ENCODE results near the gene MMP27.

The MMP27 gene

GRCh38 chr11:102712137-102712536 is 6.6 kb upstream of the MMP27 start:
- Histone ChIP-seq H2AFZ (no peak overlapping the region), H3K27me3 (ENCODE audit: control insufficient read depth, insufficient read depth, low read length) (no peaks in the 10 kb centered on the region), H3K4me2 (ENCODE audit: low read length) (no peak overlapping the region), H3K4me1 (no peaks in the 10 kb centered on the region), H3K27ac (no peak overlapping the region), H3K9me3 (ENCODE audit: control insufficient read depth, low read length) (no peaks in the 10 kb centered on the region), H3K4me3 (ENCODE audit: low read depth, low read length) (no peak overlapping the region), H3K9ac (no peak overlapping the region), H3K36me3 (ENCODE audit: control insufficient read depth, insufficient read depth, low read length) (no peaks in the 10 kb centered on the region), H3K79me2 (no peaks in the 10 kb centered on the region)
- TF ChIP-seq, protein P1, sequence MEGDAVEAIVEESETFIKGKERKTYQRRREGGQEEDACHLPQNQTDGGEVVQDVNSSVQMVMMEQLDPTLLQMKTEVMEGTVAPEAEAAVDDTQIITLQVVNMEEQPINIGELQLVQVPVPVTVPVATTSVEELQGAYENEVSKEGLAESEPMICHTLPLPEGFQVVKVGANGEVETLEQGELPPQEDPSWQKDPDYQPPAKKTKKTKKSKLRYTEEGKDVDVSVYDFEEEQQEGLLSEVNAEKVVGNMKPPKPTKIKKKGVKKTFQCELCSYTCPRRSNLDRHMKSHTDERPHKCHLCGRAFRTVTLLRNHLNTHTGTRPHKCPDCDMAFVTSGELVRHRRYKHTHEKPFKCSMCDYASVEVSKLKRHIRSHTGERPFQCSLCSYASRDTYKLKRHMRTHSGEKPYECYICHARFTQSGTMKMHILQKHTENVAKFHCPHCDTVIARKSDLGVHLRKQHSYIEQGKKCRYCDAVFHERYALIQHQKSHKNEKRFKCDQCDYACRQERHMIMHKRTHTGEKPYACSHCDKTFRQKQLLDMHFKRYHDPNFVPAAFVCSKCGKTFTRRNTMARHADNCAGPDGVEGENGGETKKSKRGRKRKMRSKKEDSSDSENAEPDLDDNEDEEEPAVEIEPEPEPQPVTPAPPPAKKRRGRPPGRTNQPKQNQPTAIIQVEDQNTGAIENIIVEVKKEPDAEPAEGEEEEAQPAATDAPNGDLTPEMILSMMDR (IDR thresholded peaks at IDR 0.05) = no peak

DNA sequence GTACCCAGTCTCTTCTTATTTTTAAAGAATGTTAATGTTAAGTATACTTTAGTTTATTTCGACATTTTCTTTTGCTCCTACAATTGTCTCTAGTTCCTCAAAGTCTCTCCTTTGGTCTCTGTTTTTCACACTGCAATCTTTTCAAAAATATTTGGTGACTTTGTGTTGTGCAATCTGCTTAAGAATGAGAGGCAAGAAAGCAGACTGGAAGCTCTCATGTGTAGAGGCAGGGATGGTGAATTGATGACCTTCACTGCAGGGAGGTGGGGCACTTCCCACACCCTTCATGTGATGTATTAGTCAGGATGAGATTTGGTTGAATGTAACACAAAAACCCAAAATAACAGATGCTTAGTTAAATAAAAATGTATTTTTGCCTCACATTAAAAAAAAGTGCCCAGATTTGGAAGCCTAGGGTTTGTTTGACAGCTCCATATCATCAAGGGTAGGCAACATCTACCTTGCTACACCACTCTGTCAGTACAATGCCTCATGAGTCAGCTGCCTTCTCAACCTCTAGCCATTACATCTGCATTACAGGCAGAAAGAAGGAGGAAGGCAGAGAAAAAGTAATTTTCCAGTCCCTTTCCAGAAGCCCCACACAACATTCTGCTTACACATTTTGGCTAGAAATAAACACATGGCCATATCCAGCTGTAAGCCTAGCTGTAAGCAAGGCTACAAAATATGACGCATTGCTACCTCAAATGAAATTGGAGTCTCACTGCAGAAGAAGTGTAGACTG is 3.8 kb upstream of the MMP27 start:
- H3K27ac ChIP-seq = no peak overlapping the region
- H3K4me3 ChIP-seq (ENCODE audit: low read depth, low read length) = no peak overlapping the region
- H2AFZ ChIP-seq = no peak overlapping the region
- TF ChIP-seq, protein P1 (IDR thresholded peaks at IDR 0.05) = no peak
- no peak overlapping the region for H3K9ac ChIP-seq
- no peaks in the 10 kb centered on the region for H3K4me1 ChIP-seq
- H3K4me2 ChIP-seq (ENCODE audit: low read length) = no peak overlapping the region
- no peaks in the 10 kb centered on the region for H3K36me3 ChIP-seq (ENCODE audit: control insufficient read depth, insufficient read depth, low read length)
- no peaks in the 10 kb centered on the region for H3K27me3 ChIP-seq (ENCODE audit: control insufficient read depth, insufficient read depth, low read length)
- H3K9me3 ChIP-seq (ENCODE audit: control insufficient read depth, low read length) = no peaks in the 10 kb centered on the region
- no peaks in the 10 kb centered on the region for H3K79me2 ChIP-seq

- Histone ChIP-seq H3K79me2 (no peaks in the 10 kb centered on the region), H3K36me3 (ENCODE audit: control insufficient read depth, insufficient read depth, low read length) (no peaks in the 10 kb centered on the region), H3K4me3 (ENCODE audit: low read depth, low read length) (no peak overlapping the region), H2AFZ (no peak overlapping the region), H3K9me3 (ENCODE audit: control insufficient read depth, low read length) (no peaks in the 10 kb centered on the region), H3K27ac (no peak overlapping the region), H3K4me1 (no peaks in the 10 kb centered on the region), H3K27me3 (ENCODE audit: control insufficient read depth, insufficient read depth, low read length) (no peaks in the 10 kb centered on the region), H3K4me2 (ENCODE audit: low read length) (no peak overlapping the region), H3K9ac (no peak overlapping the region)
- TF ChIP-seq, protein P1 (IDR thresholded peaks at IDR 0.05) = no peak
These were observed 3.1 kb upstream of the MMP27 start for GRCh38 chr11:102708654-102709053.

DNA sequence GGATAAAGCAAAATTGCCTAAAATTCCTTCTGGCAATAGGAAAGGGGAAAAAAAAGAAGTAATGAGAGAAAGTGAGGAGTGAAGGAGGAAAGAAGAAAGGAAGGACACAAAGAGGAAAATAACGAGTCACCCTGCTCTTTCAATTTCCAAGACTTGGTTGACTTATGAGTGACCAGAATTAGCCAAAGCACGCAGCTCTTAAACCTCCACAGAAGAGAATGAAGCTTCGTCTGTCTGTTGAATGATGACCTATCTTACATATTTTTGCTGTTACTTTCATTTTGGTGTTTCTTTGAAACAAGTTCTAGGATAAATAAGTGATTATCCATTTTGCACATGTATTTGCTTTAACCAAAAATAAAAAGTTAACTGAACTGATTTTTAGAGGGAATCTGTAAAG is 728 bp downstream of the MMP27 start:
- TF ChIP-seq, protein P1 (IDR thresholded peaks at IDR 0.05) = no peak
- no peak overlapping the region for H3K4me2 ChIP-seq (ENCODE audit: low read length)
- no peaks in the 10 kb centered on the region for H3K27me3 ChIP-seq (ENCODE audit: control insufficient read depth, insufficient read depth, low read length)
- H3K9ac ChIP-seq = no peak overlapping the region
- no peak overlapping the region for H3K27ac ChIP-seq
- H3K9me3 ChIP-seq (ENCODE audit: control insufficient read depth, low read length) = no peaks in the 10 kb centered on the region
- H3K4me3 ChIP-seq (ENCODE audit: low read depth, low read length) = no peak overlapping the region
- H3K79me2 ChIP-seq = no peaks in the 10 kb centered on the region
- H3K4me1 ChIP-seq = no peaks in the 10 kb centered on the region
- H2AFZ ChIP-seq = no peak overlapping the region
- H3K36me3 ChIP-seq (ENCODE audit: control insufficient read depth, insufficient read depth, low read length) = no peaks in the 10 kb centered on the region
